Stimulated activated CD8-positive, alpha-beta memory T cell treated with anti-CD3 and anti-CD28 coated beads, Interleukin-15, amount 100 ng/mL, for 1 hour (primary cell): Measurements from ENCODE around the gene SLC35F3.
A peak's percentile ranks its signal among the peaks of the same experiment; 100 is the strongest.
"Not testable (repeated sequence)": the region's sequence is repeated elsewhere in the genome, so short reads cannot be mapped to it uniquely, and the experiment has no call there.

Experiments
- DNase-seq: peaks from one replicate; pipeline ENCODE4 v3.0.0-alpha.2; 2020; ENCODE audit warnings: low read depth

SLC35F3 gene

GRCh38 chr1:234292011-234292410 lies 387.5 kb downstream of the SLC35F3 start:
- no peak for DNase-seq

- DNase-seq = no peak
Observed at GRCh38 chr1:234292548-234292947, 388.1 kb downstream of the SLC35F3 start.

GRCh38 chr1:234294109-234294817 lies 389.8 kb downstream of the SLC35F3 start:
- no peak for DNase-seq

- DNase-seq = no peak
Observed at GRCh38 chr1:234295068-234295467, 390.6 kb downstream of the SLC35F3 start.

GRCh38 chr1:234295626-234296025 lies 391.1 kb downstream of the SLC35F3 start:
- no peak for DNase-seq

GRCh38 chr1:234296496-234296895 lies 392.0 kb downstream of the SLC35F3 start:
- DNase-seq = no peak

GRCh38 chr1:234297668-234298067 lies 393.2 kb downstream of the SLC35F3 start:
- DNase-seq = no peak

- DNase-seq = no peak
Observed at GRCh38 chr1:234300096-234300495, 395.6 kb downstream of the SLC35F3 start.

GRCh38 chr1:234301663-234302062 lies 397.2 kb downstream of the SLC35F3 start:
- not testable (repeated sequence) for DNase-seq

GRCh38 chr1:234302354-234302962 lies 398.0 kb downstream of the SLC35F3 start:
- no peak for DNase-seq

GRCh38 chr1:234303231-234303630 lies 398.8 kb downstream of the SLC35F3 start:
- no peak for DNase-seq

GRCh38 chr1:234307726-234308125 lies 403.2 kb downstream of the SLC35F3 start:
- DNase-seq = no peak

GRCh38 chr1:234309243-234309597 lies 404.7 kb downstream of the SLC35F3 start:
- DNase-seq = no peak

GRCh38 chr1:234309598-234310459 lies 405.4 kb downstream of the SLC35F3 start:
- DNase-seq = peak; percentile 57

- DNase-seq = no peak
Observed at GRCh38 chr1:234310460-234310817, 406.0 kb downstream of the SLC35F3 start.

GRCh38 chr1:234311414-234311813 lies 406.9 kb downstream of the SLC35F3 start:
- no peak for DNase-seq

- DNase-seq = no peak
Observed at GRCh38 chr1:234313171-234313570, 408.7 kb downstream of the SLC35F3 start.

- DNase-seq = no peak
Observed at GRCh38 chr1:234315091-234315541, 410.6 kb downstream of the SLC35F3 start.

GRCh38 chr1:234315588-234315987 lies 411.1 kb downstream of the SLC35F3 start:
- no peak for DNase-seq

GRCh38 chr1:234316486-234316885 lies 412.0 kb downstream of the SLC35F3 start:
- DNase-seq = no peak

GRCh38 chr1:234316937-234317336 lies 412.5 kb downstream of the SLC35F3 start:
- DNase-seq = no peak

GRCh38 chr1:234320069-234320468 lies 415.6 kb downstream of the SLC35F3 start:
- no peak for DNase-seq

- no peak for DNase-seq
Observed at GRCh38 chr1:234320549-234320948, 416.1 kb downstream of the SLC35F3 start.
